Measurements from ENCODE around the gene MIGA2. TPM values are rescaled to one million over a fixed set of nuclear protein-coding genes. Genes with fewer than 3 reads are reported as not detected.

MIGA2 gene
- total and polyA plus RNA-seq, 11 donors = 27.7 to 61.3 (median 31.6) TPM

GRCh38 chr9:129084087-129084486 lies 47.7 kb downstream of the MIGA2 start:
- intact Hi-C loops (cut with DNase I) = loop anchor here in 1 of 10 donors (10.0 kb wide), 1 partner anchor 59 kb away; the partner anchor contains the start of gene SH3GLB2
- Histone ChIP-seq H3K36me3 (peaks cover 0 to 44% (median 34%) of the 10 kb centered on the region in 9 donors), H3K9me3 (no peaks in the 10 kb centered on the region), H3K27me3 (no peaks in the 10 kb centered on the region), H3K4me1 (peaks cover 6 to 26% (median 17%) of the 10 kb centered on the region in 12 donors), H3K27ac (no peak overlapping the region), H3K4me3 (no peak overlapping the region)
- 82 to 89% (median 84%) methylated on average over 4 to 7 of the region's 7 CpGs for WGBS, 4 donors
- TF ChIP-seq POLR2A (IDR thresholded peaks at IDR 0.05) = no peak
- no peak for TF ChIP-seq CTCF (IDR thresholded peaks at IDR 0.05)
- no peak for DNase-seq
- ATAC-seq = no peak

GRCh38 chr9:129089246-129089645 lies 52.8 kb downstream of the MIGA2 start:
- WGBS, 4 donors = 85 to 93% (median 92%) methylated on average over 15 of the region's 15 CpGs
- no peak overlapping the region for H3K27ac ChIP-seq
- no peak overlapping the region for H3K4me3 ChIP-seq
- no peak for ATAC-seq
- no peaks in the 10 kb centered on the region for H3K9me3 ChIP-seq
- peaks cover 0 to 54% (median 49%) of the 10 kb centered on the region in 9 donors for H3K36me3 ChIP-seq
- TF ChIP-seq CTCF (IDR thresholded peaks at IDR 0.05) (no peak), POLR2A (IDR thresholded peaks at IDR 0.05) (no peak)
- H3K27me3 ChIP-seq = no peaks in the 10 kb centered on the region
- intact Hi-C loops (cut with DNase I) = loop anchor here in 1 of 10 donors (10.0 kb wide), 1 partner anchor 64 kb away; the partner anchor contains the start of gene SH3GLB2
- no peak for DNase-seq
- peaks cover 0 to 2% (median 0%) of the 10 kb centered on the region in 12 donors for H3K4me1 ChIP-seq

- WGBS, 4 donors = 86 to 89% (median 88%) methylated on average over 20 of the region's 20 CpGs
- TF ChIP-seq CTCF (IDR thresholded peaks at IDR 0.05) (no peak), POLR2A (IDR thresholded peaks at IDR 0.05) (no peak)
- peak overlapping the region in 4 of 12 donors; percentile 14 to 67 (median 38) for H3K27ac ChIP-seq
- H3K36me3 ChIP-seq = peaks cover 0 to 58% (median 47%) of the 10 kb centered on the region in 9 donors
- DNase-seq (no peak), ATAC-seq (peak in 2 of 4 donors; percentile 4 to 8)
- intact Hi-C loops (cut with DNase I) = no loop called here
- no peaks in the 10 kb centered on the region for H3K27me3 ChIP-seq
- no peak overlapping the region for H3K4me3 ChIP-seq
- H3K9me3 ChIP-seq = no peaks in the 10 kb centered on the region
- H3K4me1 ChIP-seq = peaks cover 0 to 10% (median 1%) of the 10 kb centered on the region in 12 donors
Measured at GRCh38 chr9:129093602-129094386, 57.4 kb downstream of the MIGA2 start.

GRCh38 chr9:129094387-129095169 lies 58.2 kb downstream of the MIGA2 start:
- TF ChIP-seq CTCF (IDR thresholded peaks at IDR 0.05) (no peak), POLR2A (IDR thresholded peaks at IDR 0.05) (no peak)
- Histone ChIP-seq H3K4me1 (peaks cover 0 to 10% (median 1%) of the 10 kb centered on the region in 12 donors), H3K9me3 (no peaks in the 10 kb centered on the region), H3K4me3 (no peak overlapping the region), H3K27ac (peak overlapping the region in 4 of 12 donors; percentile 14 to 67 (median 38)), H3K36me3 (peaks cover 0 to 52% (median 39%) of the 10 kb centered on the region in 9 donors), H3K27me3 (no peaks in the 10 kb centered on the region)
- ATAC-seq (peak in 3 of 4 donors; percentile 57 to 74 (median 64)), DNase-seq (peak in 1 of 5 donors; percentile 53)
- WGBS, 4 donors = 82 to 86% (median 84%) methylated on average over 8 to 13 of the region's 13 CpGs
- intact Hi-C loops (cut with DNase I) = no loop called here
